ENCODE measurements around the gene UBB.

DNA sequence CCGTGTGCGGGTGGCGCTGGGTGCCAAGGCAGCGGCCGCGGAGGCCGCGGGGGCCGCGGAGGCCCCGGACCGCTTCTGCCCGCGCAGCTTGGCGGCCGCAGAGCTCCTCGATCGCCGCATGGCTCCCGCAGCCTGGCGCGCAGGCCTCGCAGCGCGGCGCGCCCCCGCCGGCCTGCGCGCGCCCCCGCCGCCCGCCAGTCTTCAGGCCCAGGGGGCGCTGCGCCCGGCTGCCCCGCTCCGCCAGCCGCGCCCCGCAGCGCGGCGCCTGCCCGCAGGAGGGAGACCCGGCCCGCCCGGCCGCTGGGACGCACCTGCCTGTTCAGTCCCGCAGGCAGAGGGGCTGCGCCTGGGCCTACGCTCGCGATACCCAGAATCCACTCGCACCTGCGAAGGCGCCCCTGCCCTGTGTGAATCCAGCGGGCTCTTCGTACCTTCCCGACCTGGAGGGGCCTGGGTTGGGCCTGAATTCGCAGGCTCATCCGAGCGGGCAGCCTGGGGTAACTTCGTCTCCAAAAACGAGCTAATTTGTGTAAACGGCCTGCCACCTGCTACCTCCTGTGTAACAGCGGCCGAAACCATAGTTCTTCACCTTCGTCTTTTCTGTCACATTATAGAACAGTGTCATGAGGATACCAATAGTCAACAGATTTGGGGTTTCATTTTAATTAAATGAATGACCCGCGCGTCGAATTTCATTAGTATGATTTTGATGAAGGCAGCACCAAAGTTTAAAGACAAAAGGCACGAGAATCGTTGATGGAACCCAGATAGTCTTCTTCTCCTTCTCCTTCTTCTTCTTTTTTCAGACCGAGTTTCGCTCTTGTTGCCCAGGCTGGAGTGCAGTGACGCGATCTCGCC lies 27.3 kb upstream of the UBB start, which contains the start of gene CENPV:
- TF ChIP-seq, protein P1, sequence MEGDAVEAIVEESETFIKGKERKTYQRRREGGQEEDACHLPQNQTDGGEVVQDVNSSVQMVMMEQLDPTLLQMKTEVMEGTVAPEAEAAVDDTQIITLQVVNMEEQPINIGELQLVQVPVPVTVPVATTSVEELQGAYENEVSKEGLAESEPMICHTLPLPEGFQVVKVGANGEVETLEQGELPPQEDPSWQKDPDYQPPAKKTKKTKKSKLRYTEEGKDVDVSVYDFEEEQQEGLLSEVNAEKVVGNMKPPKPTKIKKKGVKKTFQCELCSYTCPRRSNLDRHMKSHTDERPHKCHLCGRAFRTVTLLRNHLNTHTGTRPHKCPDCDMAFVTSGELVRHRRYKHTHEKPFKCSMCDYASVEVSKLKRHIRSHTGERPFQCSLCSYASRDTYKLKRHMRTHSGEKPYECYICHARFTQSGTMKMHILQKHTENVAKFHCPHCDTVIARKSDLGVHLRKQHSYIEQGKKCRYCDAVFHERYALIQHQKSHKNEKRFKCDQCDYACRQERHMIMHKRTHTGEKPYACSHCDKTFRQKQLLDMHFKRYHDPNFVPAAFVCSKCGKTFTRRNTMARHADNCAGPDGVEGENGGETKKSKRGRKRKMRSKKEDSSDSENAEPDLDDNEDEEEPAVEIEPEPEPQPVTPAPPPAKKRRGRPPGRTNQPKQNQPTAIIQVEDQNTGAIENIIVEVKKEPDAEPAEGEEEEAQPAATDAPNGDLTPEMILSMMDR (conservative IDR thresholded peaks at IDR 0.05; ENCODE audit: low read depth, low read length), result no peak; the same call in 1 of the 2 replicates
- TF ChIP-seq EZH2 (IDR thresholded peaks at IDR 0.05; ENCODE audit: borderline replicate concordance, low read depth, low read length, poor library complexity, severe bottlenecking), result no peak
